ENCODE results near the gene NIN.

The NIN gene

GRCh38 chr14:50835280-50835679 is 4.3 kb upstream of the NIN start:
- TF ChIP-seq NFIC (IDR thresholded peaks at IDR 0.05): no peak
- no peak for TF ChIP-seq TCF12 (IDR thresholded peaks at IDR 0.05; ENCODE audit: low read depth)
- TF ChIP-seq EP300 (IDR thresholded peaks at IDR 0.05; ENCODE audit: borderline replicate concordance): no peak
- no peak for TF ChIP-seq CREB1 (IDR thresholded peaks at IDR 0.05; ENCODE audit: low read depth)
- TF ChIP-seq REST (IDR thresholded peaks at IDR 0.05; ENCODE audit: low read depth): no peak
- TF ChIP-seq YY1 (IDR thresholded peaks at IDR 0.05; ENCODE audit: low read depth): no peak
- TF ChIP-seq EGR1 (IDR thresholded peaks at IDR 0.05): no peak
- TF ChIP-seq, protein P1, sequence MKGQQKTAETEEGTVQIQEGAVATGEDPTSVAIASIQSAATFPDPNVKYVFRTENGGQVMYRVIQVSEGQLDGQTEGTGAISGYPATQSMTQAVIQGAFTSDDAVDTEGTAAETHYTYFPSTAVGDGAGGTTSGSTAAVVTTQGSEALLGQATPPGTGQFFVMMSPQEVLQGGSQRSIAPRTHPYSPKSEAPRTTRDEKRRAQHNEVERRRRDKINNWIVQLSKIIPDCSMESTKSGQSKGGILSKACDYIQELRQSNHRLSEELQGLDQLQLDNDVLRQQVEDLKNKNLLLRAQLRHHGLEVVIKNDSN (IDR thresholded peaks at IDR 0.05): no peak
- no peak for TF ChIP-seq FOXM1 (IDR thresholded peaks at IDR 0.05; ENCODE audit: borderline replicate concordance, low read depth)
- TF ChIP-seq TEAD4 (IDR thresholded peaks at IDR 0.05): no peak
- TF ChIP-seq CEBPB (IDR thresholded peaks at IDR 0.05): no peak
- TF ChIP-seq, protein P2, sequence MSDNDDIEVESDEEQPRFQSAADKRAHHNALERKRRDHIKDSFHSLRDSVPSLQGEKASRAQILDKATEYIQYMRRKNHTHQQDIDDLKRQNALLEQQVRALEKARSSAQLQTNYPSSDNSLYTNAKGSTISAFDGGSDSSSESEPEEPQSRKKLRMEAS (IDR thresholded peaks at IDR 0.05): no peak
- no peak for TF ChIP-seq ZBTB7A (IDR thresholded peaks at IDR 0.05; ENCODE audit: low read depth)
- no peak for TF ChIP-seq TAF1 (IDR thresholded peaks at IDR 0.05; ENCODE audit: low read depth)
- no peak for TF ChIP-seq RAD21 (IDR thresholded peaks at IDR 0.05; ENCODE audit: low read depth)

- TF ChIP-seq YY1 (IDR thresholded peaks at IDR 0.05; ENCODE audit: low read depth) (no peak), EP300 (IDR thresholded peaks at IDR 0.05; ENCODE audit: borderline replicate concordance) (no peak), EGR1 (IDR thresholded peaks at IDR 0.05) (no peak), TEAD4 (IDR thresholded peaks at IDR 0.05) (no peak), FOXM1 (IDR thresholded peaks at IDR 0.05; ENCODE audit: borderline replicate concordance, low read depth) (no peak), CREB1 (IDR thresholded peaks at IDR 0.05; ENCODE audit: low read depth) (no peak), NFIC (IDR thresholded peaks at IDR 0.05) (no peak), TAF1 (IDR thresholded peaks at IDR 0.05; ENCODE audit: low read depth) (no peak)
- TF ChIP-seq, protein P1 (IDR thresholded peaks at IDR 0.05): no peak
- TF ChIP-seq, protein P2 (IDR thresholded peaks at IDR 0.05): no peak
These were observed 3.9 kb upstream of the NIN start for GRCh38 chr14:50834802-50835276.

DNA sequence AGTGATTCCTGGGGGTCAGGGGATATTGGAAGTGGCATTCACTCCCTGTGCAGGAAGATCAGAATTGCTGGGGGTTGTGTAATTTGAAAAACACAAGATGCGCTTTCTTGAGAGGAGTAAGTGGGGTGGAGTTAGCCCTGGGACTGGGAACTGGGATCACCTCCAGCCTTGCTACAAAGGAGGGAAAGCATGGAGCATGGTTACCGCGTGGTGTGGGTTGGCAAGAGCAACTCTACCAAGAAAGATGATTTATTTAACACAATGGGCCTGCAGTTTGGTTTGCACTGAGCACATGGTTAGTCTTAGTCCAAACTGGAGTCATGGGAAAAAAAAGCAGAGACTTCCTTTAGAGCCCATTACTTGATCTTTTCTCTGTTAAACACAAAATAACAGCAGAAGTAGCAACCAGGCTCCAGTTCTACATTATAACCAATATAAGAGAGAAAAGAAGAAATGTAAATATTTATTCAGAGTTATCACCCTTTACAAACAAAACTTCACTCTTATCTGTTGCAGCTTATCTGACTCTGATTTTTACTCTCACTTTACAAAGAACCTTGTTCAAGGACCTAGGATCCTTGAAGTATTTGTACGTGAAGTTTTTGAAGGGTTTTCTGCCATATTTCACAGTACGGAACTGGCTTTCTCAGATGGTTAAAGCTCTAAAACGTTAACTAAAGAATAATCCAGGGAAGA is 2.1 kb upstream of the NIN start:
- TF ChIP-seq NFIC (IDR thresholded peaks at IDR 0.05): no peak
- TF ChIP-seq, protein P1 (IDR thresholded peaks at IDR 0.05): no peak

DNA sequence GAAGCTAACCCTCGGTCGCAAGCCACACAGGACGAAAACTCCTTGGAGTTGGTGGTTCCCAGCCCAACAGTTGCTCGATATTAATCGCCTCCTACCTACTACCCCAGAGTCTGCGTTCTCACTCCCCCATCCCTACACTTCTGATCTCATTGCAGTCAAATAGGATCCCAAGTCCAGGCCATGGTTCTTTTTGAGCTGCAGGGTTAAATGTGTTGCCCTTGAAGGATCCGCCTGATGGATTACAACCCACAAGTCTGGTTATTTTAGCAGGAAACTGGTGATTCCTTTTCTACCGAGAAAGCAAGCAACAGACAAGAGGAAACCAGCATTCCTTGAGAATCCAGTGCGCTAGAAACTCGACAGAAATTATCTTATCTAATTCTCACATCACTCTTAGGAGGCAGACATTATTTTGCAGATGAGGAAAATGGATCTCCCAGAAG is 785 bp upstream of the NIN start:
- TF ChIP-seq CREB1 (IDR thresholded peaks at IDR 0.05; ENCODE audit: low read depth) (no peak), ZBTB7A (IDR thresholded peaks at IDR 0.05; ENCODE audit: low read depth) (no peak), REST (IDR thresholded peaks at IDR 0.05; ENCODE audit: low read depth) (no peak), TAF1 (IDR thresholded peaks at IDR 0.05; ENCODE audit: low read depth) (no peak), EGR1 (IDR thresholded peaks at IDR 0.05) (no peak), RAD21 (IDR thresholded peaks at IDR 0.05; ENCODE audit: low read depth) (no peak), TCF12 (IDR thresholded peaks at IDR 0.05; ENCODE audit: low read depth) (no peak), YY1 (IDR thresholded peaks at IDR 0.05; ENCODE audit: low read depth) (no peak), FOXM1 (IDR thresholded peaks at IDR 0.05; ENCODE audit: borderline replicate concordance, low read depth) (no peak), CEBPB (IDR thresholded peaks at IDR 0.05) (no peak), TEAD4 (IDR thresholded peaks at IDR 0.05) (no peak), EP300 (IDR thresholded peaks at IDR 0.05; ENCODE audit: borderline replicate concordance) (no peak), NFIC (IDR thresholded peaks at IDR 0.05) (no peak)
- TF ChIP-seq, protein P2 (IDR thresholded peaks at IDR 0.05): no peak
- TF ChIP-seq, protein P1 (IDR thresholded peaks at IDR 0.05): no peak

Measured in Ishikawa (cell line).